GM11168 (cell line): Measurements from ENCODE around the gene MMP24.
"Not testable (repeated sequence)": the region's sequence is repeated elsewhere in the genome, so short reads cannot be mapped to it uniquely, and the experiment has no call there.

Experiments used
- in situ Hi-C: fragments of 300-500 bp; cut with MboI; formaldehyde crosslinking; loops from one replicate; pipeline ENCODE4 v1.12.0; 2022; ENCODE audit warnings: low sequenced_read_pairs; ENCODE audit not compliant: unreplicated experiment

The MMP24 gene

GRCh38 chr20:35252598-35252997, 26.1 kb downstream of the MMP24 start:
- in situ Hi-C loops = not testable (repeated sequence)

GRCh38 chr20:35253010-35253409, 26.5 kb downstream of the MMP24 start:
- in situ Hi-C loops = no loop called here

- in situ Hi-C loops = no loop called here
Observed at GRCh38 chr20:35254448-35254999, 28.0 kb downstream of the MMP24 start.

GRCh38 chr20:35257175-35257909, 30.9 kb downstream of the MMP24 start:
- in situ Hi-C loops = no loop called here

GRCh38 chr20:35260426-35260825, 33.9 kb downstream of the MMP24 start:
- in situ Hi-C loops = no loop called here

GRCh38 chr20:35262321-35262720, 35.8 kb downstream of the MMP24 start:
- in situ Hi-C loops = not testable (repeated sequence)

GRCh38 chr20:35262731-35263531, 36.4 kb downstream of the MMP24 start:
- in situ Hi-C loops = not testable (repeated sequence)

- in situ Hi-C loops = no loop called here
Observed at GRCh38 chr20:35263532-35264341, 37.2 kb downstream of the MMP24 start.

GRCh38 chr20:35264755-35265154, 38.3 kb downstream of the MMP24 start:
- in situ Hi-C loops = no loop called here

- in situ Hi-C loops = no loop called here
Observed at GRCh38 chr20:35267092-35267491, 40.6 kb downstream of the MMP24 start.

GRCh38 chr20:35269055-35269781, 42.7 kb downstream of the MMP24 start:
- in situ Hi-C loops = no loop called here

GRCh38 chr20:35270021-35270902, 43.8 kb downstream of the MMP24 start:
- in situ Hi-C loops = no loop called here

GRCh38 chr20:35271073-35271882, 44.8 kb downstream of the MMP24 start:
- in situ Hi-C loops = no loop called here

- in situ Hi-C loops = no loop called here
Observed at GRCh38 chr20:35271904-35272303, 45.4 kb downstream of the MMP24 start.

- in situ Hi-C loops = no loop called here
Observed at GRCh38 chr20:35273449-35274171, 47.1 kb downstream of the MMP24 start.

- in situ Hi-C loops = no loop called here
Observed at GRCh38 chr20:35274172-35275092, 47.9 kb downstream of the MMP24 start.
